Adipose tissue (tissue), 3 donors: ENCODE measurements around the gene DDX43. TPM values are rescaled to one million over a fixed set of nuclear protein-coding genes. Genes with fewer than 3 reads are reported as not detected.
A peak's percentile ranks its signal among the peaks of the same experiment; 100 is the strongest.
"Not testable (repeated sequence)": the region's sequence is repeated elsewhere in the genome, so short reads cannot be mapped to it uniquely, and the experiment has no call there.

ENCODE experiments used
- H3K27ac ChIP-seq: one replicate; pipeline ENCODE4 v1.5.1; 2013; ENCODE audit warnings: low read depth, low read length
- WGBS, 3 donors: extraction: QIAGEN DNeasy Blood & Tissue Kit; methylation state at CpG; one replicate each; pipeline ENCODE4 v1.1.7; 2013; 5-methylcytosine and 5-hydroxymethylcytosine counted together
- polyA plus RNA-seq, 3 donors: library from polyadenylated mRNA; stranded (reverse); fragments of 200-250 nt; gene quantifications; one replicate each; pipeline ENCODE4 v1.2.3, GENCODE V29; 2013
- donor health status: healthy with polysubstance abuse.
- donor health status: Bipolar disorder and iron deficiency.
- donor health status: healthy.

DDX43 gene
- polyA plus RNA-seq, 3 donors: 0.79 to 1.1 (median 0.86) TPM

DNA sequence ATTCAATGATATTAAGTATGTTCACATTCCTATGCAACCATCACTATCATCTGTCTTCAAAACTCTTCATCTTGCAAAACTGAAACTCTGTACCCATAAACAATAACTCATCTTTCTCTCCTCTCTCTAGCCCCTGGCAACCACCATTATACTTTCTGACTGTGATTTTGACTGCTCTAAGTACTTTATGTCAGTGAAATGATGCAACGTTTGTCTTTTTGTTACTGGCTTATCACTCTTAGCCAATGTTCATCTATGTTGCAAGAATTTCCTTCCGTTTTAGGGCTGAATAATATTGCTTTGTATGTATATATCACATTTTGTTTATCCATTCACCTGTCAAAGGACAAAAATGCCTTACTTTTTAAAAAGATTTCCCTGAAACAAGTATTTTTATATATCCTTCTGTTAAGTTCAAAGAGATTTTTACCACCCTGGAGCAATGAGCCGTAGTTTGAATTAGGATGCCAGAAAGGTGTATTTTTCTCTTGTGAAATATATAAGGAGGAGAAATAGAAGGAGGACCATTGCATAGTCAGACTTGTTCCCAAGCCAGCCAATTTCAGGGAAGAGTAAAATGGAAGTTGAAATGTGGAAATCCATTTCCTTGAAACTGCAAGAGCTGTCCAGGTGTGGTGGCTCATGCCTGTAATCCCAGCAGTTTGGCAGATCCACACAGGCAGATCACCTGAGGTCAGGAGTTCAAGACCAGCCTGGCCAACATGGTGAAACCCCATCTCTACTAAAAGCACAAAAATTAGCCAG is 61.4 kb downstream of the DDX43 start:
- H3K27ac ChIP-seq: no peak overlapping the region
- 43 to 64% (median 47%) methylated on average over 3 of the region's 3 CpGs for WGBS, 3 donors

GRCh38 chr6:73459474-73459873 is 64.8 kb downstream of the DDX43 start:
- WGBS, 3 donors: 73 to 94% (median 84%) methylated on average over 7 of the region's 7 CpGs

DNA sequence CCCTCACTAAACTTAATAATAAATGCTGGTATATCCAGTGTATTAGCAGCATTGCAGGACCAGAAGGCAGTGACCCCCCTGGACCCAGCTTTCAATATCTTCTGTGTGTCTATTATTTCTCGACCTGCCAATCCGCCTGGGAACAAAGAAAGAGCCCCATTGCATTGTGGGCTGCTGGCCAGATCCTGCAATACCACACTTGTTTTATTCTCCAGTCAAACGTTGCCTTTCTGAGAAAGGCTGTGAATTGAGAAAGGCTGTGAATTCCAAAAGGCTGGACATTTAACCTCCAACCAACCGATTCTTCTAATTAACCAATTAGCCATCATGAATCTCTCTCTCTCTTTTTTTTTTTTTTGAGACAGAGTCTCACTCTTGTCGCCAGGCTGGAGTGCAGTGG is 65.4 kb downstream of the DDX43 start:
- no peak overlapping the region for H3K27ac ChIP-seq
- WGBS, 3 donors: 58 to 68% (median 61%) methylated on average over 5 of the region's 5 CpGs

More at GRCh38 chr6:73459474-73459873, 64.8 kb downstream of the DDX43 start:
- not testable (repeated sequence) for H3K27ac ChIP-seq

- 0% methylated on average over 54 to 55 of the region's 55 CpGs for WGBS, 3 donors
- H3K27ac ChIP-seq: peak within 1 kb of the TSS; percentile 75
Observed at GRCh38 chr6:73461537-73462350, 67.1 kb downstream of the DDX43 start, which contains the start of gene MTO1. Gene MTO1, plus strand, starts transcription at chr6:73461737. Its CDS starts 118 bp downstream, at chr6:73461855.

Other genes starting within 250 kb of the DDX43 start
- not detected for gene KHDC1L, start 169.3 kb upstream of the DDX43 start, polyA plus RNA-seq
- 1 to 10 TPM in 2 of 3 donors, under 1 TPM in 1; 0.88 to 2.4 (median 2.0) TPM for gene KHDC1, start 131.6 kb upstream of the DDX43 start, polyA plus RNA-seq
- gene DPPA5, start 40.6 kb upstream of the DDX43 start, polyA plus RNA-seq: not detected
- not detected for gene KHDC3L, start 32.2 kb upstream of the DDX43 start, polyA plus RNA-seq
- under 1 TPM in 2 of 3 donors, not detected in 1; 0.27 to 0.59 TPM for gene OOEP, start 24.9 kb upstream of the DDX43 start, polyA plus RNA-seq
- 1 to 10 TPM in 2 of 3 donors, under 1 TPM in 1; 0.81 to 5.1 (median 2.7) TPM for gene CGAS, start 57.5 kb downstream of the DDX43 start, polyA plus RNA-seq
- gene MTO1, start 66.9 kb downstream of the DDX43 start, polyA plus RNA-seq: 10 to 100 TPM in 2 of 3 donors, 1 to 10 TPM in 1; 9.6 to 17.2 (median 11.7) TPM
- over 10,000 TPM in 2 of 3 donors, 1,000 to 10,000 TPM in 1; 8,558 to 14,659 (median 10,970) TPM for gene EEF1A1, start 126.2 kb downstream of the DDX43 start, polyA plus RNA-seq